HG03095 (cell line): ENCODE data around the gene KIAA0040.

ENCODE experiments used
- ATAC-seq: cut with Tn5 transposase; IDR thresholded peaks from one replicate; pipeline ENCODE4 v1.9.1; 2021; ENCODE audit warnings: moderate library complexity; ENCODE audit not compliant: unreplicated experiment

Gene KIAA0040

GRCh38 chr1:175192630-175193526 lies at the start of gene KIAA0040:
KIAA0040 (minus strand) TSS chr1:175192776; CDS start chr1:175161013, 31,763 bp downstream.
- ATAC-seq: peak; percentile 44

- peak; percentile 92 for ATAC-seq
These were observed 44.8 kb upstream of the KIAA0040 start for GRCh38 chr1:175237389-175237788.

GRCh38 chr1:175234639-175235038 lies 42.1 kb upstream of the KIAA0040 start:
- ATAC-seq: no peak

GRCh38 chr1:175232335-175232734 lies 39.8 kb upstream of the KIAA0040 start:
- ATAC-seq: no peak

GRCh38 chr1:175225805-175226129 lies 33.2 kb upstream of the KIAA0040 start:
- ATAC-seq: no peak

- no peak for ATAC-seq
These were observed 29.8 kb upstream of the KIAA0040 start for GRCh38 chr1:175222296-175222938.

- ATAC-seq: no peak
These were observed 29.1 kb upstream of the KIAA0040 start for GRCh38 chr1:175221557-175222175.

GRCh38 chr1:175220853-175221556 lies 28.4 kb upstream of the KIAA0040 start:
- ATAC-seq: no peak

- no peak for ATAC-seq
These were observed 27.2 kb upstream of the KIAA0040 start for GRCh38 chr1:175219774-175220173.

GRCh38 chr1:175218786-175219434 lies 26.3 kb upstream of the KIAA0040 start:
- ATAC-seq: no peak

GRCh38 chr1:175217721-175218531 lies 25.4 kb upstream of the KIAA0040 start:
- ATAC-seq: no peak

GRCh38 chr1:175216444-175216843 lies 23.9 kb upstream of the KIAA0040 start:
- ATAC-seq: no peak

- ATAC-seq: no peak
These were observed 19.1 kb upstream of the KIAA0040 start for GRCh38 chr1:175211656-175212055.

GRCh38 chr1:175210744-175211143 lies 18.2 kb upstream of the KIAA0040 start:
- no peak for ATAC-seq

GRCh38 chr1:175209493-175209921 lies 16.9 kb upstream of the KIAA0040 start:
- ATAC-seq: peak; percentile 38

- peak; percentile 79 for ATAC-seq
These were observed 16.4 kb upstream of the KIAA0040 start for GRCh38 chr1:175208773-175209492.

- no peak for ATAC-seq
These were observed 15.4 kb upstream of the KIAA0040 start for GRCh38 chr1:175207971-175208370.

GRCh38 chr1:175206687-175207086 lies 14.1 kb upstream of the KIAA0040 start:
- no peak for ATAC-seq

GRCh38 chr1:175204330-175204729 lies 11.8 kb upstream of the KIAA0040 start:
- ATAC-seq: peak; percentile 71
